GF-D8 (cell line): Measurements from ENCODE around the gene ME2.
"Not testable (repeated sequence)": the region's sequence is repeated elsewhere in the genome, so short reads cannot be mapped to it uniquely, and the experiment has no call there.

Source experiments
- DNase-seq: peaks from one replicate; lab custom pipeline; 2025; lab: John Stamatoyannopoulos, UW

Gene ME2

DNA sequence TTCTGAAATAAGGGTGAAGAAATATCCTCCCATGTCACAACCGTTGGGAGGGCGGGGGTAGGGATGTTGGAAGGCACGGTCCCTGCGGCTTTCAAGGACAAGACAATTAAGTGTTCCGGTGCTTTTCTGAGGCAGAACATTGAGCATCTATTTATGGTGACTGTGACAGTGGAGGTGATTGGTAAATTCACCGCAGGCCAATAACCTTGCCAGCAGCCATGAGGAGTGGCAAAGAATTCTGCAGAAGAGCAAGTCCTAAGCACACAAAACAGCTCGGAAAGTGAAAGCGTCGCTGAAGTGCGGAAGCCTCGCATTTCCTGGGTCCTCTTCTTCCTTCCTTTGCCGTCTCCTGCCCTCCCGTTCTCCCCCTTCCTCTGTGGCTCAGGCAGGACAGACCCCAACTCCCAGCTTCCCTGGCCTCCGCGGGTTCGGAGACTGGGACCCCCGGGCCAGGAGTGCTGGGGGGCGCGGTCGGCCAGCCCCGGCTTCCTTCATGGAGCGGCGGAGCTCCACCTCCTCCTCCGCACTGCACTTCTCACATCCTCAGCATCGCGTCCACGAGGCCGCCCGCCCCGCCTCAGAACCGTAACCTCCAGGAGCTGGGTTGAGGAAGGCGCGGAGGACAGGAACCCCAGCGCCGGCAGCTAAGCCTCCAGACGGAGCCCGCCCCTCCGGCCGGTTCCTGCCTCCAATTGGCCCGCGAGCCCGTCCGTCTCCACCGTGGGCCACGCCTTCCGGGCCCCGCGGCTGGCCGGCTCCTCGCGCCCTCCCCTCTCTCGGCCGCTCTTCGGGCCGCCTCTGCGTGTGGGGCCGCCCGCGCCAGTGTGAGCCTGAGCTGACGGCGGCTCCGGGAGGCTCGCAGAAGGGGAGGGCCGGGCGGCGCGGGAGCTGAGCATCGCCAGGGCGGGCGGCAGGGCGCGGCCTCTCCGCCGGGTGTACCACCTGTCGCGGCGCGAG is at the start of gene ME2:
TSS of gene ME2 (plus strand) at position 774 of the 957 bp plus-strand sequence. CDS start 16,703 bp downstream, outside the sequence.
- peak; percentile 92 for DNase-seq

DNA sequence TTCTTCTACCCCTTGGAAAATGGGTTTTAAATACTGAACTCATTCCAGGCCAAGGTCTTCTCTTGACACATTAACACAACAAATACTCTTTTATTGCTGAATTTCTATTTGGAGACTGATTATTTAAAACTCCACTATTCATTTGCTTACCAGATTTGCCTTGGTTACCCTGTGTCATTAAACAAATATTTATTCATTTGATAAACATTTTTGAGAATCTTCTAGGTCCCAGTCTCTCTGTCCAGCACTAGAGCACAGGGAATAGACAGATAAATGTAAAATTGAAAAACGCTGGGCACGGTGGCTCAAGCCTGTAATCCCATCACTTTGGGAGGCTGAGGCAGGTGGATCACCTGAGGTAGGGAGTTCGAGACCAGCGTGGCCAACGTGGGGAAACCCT is 49.3 kb upstream of the ME2 start:
- DNase-seq: no peak

DNA sequence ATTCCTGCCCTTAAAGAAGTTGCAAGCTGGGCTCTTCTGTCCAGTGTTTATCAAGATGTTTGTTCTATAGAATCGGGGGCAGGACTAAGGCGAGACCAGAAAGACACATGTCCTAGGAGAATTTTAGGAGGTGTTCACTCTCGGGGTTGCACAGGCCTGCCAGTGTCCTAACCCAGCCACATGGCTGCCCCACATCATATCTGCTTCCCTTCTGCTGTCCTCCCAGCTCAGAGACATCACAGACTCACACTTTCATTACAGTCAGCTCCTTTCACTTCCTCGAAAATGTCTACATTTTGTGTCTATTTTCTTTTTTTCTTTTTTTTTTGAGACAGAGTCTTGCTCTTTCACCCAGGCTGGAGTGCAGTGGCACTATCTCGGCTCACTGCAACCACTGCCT is 48.4 kb upstream of the ME2 start:
- DNase-seq: no peak

DNA sequence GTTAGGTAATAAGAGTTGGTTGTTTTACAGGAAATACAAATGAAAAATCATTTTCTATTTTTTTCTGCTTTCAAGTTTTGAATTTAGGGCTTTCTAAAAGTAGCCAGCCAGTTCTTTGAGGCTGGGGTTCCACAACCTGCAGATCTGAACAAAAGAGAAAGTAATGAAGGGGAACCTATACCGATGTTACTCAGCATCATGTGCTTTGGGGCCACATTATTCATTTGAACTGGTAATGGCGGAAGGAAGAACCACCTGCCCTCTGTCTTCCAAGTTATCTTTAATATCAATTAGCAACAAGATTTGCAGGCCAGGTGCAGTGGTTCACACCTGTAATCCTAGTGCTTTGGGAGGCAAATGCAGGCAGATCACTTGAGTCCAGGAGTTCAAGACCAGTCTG is 46.2 kb upstream of the ME2 start:
- DNase-seq: no peak

DNA sequence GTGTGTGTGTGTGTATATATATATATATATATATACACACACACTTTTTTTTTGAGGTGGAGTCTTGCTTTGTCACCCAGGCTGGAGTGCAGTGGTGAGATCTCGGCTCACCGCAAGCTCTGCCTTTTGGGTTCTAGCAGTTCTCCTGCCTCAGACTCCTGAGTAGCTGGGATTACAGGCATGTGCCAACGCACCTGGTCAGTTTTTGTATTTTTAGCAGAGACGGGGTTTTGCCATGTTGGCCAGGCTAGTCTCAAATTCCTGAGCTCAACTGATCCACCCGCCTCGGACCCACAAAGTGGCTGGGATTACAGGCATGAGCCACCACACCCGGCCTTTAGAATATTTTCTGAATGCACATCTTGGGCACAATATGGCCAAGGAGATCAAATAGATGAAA is 45.4 kb upstream of the ME2 start:
- DNase-seq: not testable (repeated sequence)

DNA sequence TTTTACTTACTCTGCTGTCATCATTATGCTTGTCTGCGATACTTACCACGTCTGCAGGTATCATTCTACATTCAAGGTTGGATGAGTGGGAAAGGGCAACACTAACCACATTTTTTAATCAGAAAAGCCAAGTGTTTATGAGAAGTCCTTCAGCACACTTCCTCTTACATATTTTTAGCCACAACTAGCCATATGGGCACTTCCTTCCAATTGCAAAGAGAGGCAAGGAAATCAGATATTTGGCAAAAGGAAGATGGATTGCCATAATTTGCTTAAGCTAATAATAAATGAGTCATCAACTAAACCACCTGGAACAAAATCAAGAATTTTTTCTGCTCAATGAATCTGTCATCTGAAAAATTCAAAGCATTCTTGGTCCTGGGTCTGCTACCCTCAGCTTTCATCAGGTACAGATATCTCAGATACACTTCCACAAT is 42.4 kb upstream of the ME2 start:
- peak; percentile 57 for DNase-seq

DNA sequence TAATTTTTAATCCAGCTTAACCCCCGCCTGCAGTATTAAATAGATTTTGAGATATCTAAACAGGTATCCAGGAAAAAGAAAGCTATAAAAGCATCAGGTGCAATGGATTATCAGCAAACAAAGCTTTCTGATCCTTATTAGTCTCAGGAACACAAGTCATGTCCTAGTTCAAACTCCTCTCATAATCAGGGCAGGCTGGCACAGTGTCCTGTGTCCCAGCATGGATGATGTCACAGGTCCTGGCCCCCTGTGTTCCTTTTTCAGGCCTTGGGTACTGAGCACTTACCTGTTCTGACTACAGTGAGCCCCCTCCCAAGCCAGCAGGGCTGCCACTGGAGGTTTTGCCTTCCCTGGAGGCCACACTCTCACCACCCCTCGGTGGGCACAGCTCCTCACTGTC is 39.6 kb upstream of the ME2 start:
- DNase-seq: no peak

DNA sequence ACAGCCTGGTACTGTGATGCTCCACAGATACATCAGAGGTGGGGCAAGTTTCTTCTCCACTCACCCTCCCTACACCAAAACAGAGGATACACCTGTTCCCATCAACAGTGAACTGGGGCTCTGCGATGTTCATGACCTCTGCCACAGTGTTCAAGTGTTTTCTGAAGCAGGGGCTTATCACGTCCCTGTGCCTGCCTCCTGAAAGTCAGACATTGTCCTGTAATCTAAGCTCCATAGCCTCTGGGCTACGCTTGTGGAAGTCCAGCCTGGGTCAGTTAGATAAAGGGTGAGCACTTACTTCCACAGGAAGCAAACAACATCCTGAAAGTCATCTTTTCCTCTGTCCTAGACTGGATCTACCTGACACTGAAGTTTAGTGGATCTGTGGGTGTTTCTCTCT is 38.9 kb upstream of the ME2 start:
- DNase-seq: no peak

DNA sequence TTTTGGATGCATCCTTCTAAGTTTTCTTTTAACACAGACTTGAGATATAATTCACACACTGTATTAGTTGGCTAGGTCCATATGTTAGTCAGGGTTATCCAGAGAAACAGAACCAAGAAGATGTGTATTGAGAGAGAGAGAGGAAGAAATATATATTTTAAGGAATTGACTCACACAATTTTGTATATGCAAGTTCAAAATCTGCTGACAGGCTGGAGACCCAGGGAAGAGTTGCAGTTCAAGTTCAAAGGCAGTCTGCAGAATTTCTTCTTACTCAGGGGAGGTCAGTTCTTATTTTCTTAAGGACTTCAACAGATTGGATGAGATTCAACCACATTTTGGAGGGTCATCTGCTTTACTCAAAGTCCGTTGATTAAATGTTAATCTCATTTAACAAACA is 36.1 kb upstream of the ME2 start:
- no peak for DNase-seq

DNA sequence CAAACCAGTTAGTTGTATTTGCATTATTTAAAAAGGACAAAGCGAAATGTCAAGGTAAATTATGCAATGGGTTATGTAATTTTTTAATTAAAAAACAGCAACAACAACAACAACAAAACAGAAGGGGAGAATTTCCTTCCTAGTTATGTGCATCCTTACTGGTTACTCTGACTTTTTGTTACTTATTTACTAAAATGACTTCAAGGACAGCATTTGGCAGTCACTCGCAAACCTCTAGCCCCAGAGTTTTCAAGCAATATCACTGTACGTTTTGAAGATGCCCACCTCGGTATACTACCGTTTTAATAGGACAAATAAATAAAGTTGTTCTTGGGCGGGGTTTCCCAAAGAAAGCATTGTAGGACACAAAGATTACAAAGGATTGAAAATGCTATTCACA is 34.4 kb upstream of the ME2 start:
- DNase-seq: no peak

DNA sequence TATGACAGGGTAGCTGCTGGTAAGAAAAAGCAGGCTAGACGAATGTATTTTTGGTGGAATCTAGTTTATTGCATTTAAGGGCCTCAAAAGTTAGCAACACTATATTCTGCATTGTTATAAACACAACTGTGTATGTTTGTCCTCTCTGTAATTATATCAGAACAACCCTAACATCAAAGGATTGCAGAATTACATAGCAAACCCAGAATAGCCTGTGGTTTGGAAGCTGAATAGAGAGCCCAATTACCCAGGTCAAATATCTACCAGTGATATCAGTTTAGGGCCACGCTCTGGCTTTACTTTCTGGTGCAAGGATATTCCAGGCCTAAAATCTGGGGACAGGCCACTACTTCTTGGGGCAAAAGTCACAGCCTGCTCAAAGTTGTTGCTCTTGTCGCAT is 34.0 kb upstream of the ME2 start:
- DNase-seq: no peak

DNA sequence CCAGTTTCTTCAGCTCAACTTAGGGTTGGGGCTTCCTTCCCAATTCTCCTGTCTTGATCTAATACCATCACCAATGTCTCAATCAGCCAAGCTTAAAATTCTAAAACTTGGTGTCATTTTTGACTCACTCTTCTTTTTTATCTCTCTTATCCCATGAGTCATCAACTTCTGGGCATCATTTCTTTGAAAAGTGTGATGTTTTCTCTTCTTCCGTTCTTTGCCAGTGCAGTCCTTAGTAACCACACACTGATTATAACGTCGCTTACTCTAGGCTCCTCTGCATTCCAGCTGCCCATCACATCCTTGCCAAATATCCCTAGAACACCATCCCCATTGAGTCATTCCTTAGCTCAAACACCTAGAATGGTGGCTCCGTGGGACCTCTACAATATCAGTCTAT is 31.7 kb upstream of the ME2 start:
- no peak for DNase-seq

DNA sequence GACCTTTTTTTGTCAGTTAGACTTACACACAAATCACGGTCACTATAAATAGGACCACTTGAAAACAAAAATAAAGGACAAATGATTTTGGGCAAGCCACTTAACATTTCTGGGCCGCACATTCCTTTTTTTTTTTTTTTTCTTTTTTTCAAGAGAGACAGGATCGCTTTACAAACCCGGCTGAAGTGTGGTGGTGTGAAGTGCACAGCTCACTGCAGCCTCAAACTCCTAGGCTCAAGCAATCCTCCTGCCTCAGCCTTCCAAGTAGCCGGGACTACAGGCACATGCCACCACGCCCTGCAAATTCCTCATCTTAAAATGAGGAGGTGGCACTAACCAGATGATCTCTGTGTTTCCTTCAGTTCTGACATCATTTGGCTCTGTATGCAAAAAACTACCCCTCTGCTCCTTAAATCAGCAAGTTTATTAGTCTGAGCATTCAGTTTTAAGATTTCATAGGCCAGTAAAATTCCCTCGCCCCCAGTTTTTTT is 30.8 kb upstream of the ME2 start:
- no peak for DNase-seq

DNA sequence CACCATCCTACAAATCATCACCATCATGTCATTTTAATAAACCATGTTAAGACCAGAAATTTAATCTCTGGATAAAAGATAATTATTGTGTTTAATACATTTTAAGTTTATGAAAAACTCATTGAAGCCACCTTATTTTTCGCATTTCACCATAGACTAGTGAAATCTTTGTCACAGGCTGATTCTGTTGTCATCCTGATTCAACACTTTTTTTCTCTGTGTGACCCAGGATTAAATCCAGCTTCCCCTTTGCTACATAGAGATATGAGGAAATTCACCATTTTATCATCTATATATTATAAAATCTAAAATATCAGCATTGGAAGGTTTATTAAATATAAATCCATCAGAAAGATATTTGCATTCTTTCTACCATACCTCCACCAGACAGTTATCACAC is 29.9 kb upstream of the ME2 start:
- DNase-seq: no peak

DNA sequence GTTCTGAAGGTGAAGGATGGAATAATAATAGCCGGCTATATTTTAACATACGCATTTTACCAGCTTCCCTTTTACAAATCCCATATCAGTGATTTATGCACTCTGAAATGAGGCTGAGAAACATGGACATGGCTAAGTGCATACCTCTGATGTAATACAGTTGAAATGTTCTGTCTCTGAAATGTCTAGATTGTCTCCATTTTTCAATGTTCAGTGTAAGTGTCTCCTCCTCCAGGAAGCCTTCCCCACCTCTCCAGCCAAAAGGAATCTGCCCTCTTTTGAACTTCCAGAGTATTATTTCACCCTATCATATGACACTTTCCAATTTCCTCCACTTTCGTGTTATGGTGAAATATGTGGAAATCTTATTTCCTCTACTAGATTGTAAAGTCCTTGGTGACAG is 29.5 kb upstream of the ME2 start:
- no peak for DNase-seq

DNA sequence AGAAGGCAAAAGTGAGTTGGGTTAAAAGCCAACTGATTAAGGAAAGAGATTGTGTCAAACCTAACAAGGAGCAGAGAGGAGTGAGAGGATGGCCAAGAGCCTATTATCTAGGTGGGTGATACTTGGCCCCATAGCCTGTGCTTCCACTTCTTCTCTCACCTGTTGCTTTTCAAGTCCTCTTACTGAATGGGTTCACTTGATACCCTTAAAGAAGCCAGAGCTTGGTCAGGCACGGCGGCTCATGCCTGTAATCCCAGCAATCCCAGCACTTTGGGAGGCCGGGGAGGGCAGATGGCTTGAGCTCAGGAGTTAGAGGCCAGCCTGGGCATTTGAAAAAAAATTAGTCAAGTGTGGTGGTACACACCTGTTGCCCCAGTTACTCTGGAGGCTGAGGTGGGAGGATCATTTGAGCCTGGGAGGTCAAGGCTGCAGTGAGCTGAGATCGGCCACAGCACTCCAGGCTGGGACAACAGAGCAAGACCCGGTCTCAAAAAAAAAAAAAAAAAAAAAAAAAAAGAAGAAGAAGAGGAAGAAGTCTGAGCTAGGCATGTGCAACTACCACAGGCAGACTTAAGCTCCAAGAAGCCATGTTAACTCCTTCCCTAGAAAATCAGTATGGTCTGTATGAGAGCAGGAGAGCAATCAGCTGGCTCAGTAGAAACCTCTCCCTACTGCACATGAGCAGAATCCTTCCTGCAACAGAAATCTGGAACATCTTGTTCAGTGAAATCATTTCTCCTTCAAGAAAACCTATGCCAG is 28.4 kb upstream of the ME2 start:
- no peak for DNase-seq

DNA sequence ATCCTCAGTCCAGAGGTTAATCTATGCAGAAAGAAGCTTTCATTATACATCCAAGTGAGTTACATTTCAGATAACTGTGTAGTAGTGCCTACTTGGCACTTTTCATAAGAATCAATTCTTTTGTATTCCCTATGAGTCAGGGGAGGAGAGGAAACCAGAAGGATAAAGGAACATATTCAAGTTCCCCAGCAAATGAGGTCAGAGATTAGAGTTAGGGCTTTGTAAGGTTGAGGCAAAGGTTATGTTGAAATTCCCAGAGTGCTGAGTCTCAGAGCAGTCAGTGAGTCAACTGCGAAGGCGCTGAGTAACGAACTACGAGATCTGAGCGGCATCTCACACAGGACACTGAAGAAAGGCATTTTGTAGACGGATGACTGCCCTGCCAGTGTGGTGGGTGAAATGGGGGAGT is 25.1 kb upstream of the ME2 start:
- DNase-seq: no peak

DNA sequence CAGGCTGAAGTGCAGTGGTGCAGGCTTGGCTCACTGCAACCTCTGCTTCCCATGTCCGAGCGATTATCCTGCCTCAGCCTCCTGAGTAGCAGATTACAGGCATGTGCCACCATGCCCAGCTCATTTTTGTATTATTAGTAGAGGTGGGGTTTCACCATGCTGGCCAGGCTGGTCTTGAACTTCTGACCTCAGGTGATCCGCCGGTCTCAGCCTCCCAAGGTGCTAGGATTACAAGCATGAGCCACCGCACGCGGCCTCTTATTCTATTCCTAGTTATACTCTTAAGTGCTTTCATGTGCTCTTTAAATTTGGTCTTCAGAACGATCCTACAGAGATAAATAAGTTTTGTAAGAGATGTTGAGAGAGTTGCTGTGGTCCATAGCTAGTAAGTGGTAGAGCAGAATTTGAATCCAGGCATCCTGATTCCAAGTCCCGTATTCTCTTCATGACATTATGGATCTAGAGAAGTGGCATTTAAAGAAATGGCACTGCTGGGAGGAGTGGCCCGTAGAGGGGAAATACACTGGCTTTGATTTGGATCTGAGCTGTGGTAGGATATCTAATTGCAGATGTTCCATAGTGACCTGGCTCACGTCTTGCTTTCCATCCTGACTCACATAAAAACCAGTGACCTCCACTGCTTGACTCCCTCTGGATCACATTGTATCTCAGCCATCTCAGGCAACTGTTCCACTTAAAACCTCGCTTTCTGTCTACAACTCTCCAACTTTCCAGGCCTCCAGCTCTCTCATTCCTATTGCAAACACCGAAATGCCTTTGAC is 22.8 kb upstream of the ME2 start:
- no peak for DNase-seq

DNA sequence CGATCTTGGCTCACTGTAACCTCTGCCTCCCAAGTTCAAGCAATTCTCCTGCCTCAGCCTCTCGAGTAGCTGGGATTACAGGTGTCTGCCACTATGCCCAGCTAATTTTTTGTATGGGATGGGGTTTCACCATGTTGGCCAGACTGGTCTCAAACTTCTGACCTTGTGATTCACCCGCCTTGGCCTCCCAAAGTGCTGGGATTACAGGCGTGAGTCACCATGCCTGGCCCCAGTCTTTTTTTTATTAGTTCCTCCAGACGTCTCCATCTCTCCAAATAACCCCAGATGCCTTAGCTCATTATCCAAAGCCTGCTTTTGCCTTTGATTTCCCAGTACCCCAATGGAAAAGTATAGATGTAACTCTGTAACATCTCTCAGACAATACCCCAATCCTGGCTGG is 21.8 kb upstream of the ME2 start:
- DNase-seq: not testable (repeated sequence)

DNA sequence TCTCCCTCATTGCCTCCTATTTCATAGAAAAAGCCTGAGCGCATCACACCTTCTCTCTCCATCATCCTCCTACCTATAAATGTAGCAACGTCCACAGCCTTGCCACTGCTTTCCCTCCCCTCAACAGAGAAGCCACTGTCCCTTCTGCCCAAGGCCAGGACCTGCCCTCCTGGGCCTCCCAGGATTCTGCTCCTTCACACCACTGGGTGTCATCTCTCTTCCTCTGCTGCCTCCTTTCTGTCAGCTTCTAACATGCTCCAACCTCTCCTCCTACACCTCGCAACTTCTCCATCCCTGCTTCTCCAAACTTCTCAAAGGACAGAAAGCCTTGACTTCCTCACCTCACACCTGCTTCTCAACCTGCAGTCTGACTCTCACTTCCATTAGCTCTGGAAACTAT is 21.2 kb upstream of the ME2 start:
- DNase-seq: no peak

DNA sequence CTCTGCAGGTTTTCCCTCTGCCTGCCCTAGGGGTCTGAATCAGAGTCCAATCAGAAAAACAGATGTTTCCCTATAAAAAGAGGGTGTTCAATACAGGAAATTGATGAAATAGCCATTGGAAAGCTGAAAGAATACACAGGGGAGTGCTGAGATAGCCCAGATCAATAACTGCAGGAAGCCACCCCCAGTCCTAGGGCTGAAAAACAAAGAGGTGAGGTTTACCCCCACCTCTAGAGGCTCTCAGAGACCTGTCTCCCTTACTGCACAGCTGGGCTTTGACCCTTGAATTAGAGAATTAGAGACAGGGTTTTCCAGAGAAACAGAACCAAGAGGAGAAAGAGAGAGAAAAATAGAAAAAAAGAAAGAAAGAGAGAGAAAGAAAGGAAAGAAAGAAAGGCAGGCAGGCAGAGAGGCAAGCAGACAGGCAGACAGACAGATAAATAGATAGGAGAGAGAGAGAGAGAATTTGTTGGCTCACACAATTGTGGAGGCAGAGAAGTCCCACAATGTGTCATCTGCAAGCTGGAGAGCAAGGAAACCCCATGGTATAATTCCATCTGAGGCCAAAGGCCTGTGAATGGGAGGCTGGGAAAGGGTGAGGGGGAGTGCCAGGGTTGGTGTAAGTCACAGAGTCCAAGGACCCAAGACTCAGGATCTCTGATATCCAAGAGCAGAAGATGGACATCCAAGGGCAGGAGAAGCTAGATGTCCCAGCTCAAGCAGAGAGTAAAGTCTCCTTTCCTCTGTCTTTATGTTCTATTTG is 18.9 kb upstream of the ME2 start:
- no peak for DNase-seq
